Astrocyte of the cerebellum (primary cell): Measurements from ENCODE around the gene METTL26.
A peak's percentile ranks its signal among the peaks of the same experiment; 100 is the strongest.

Experiments
- DNase-seq: peaks from one replicate; pipeline ENCODE4 v3.0.0-alpha.2; 2011; ENCODE audit warnings: low read depth
- H3K4me3 ChIP-seq: 2 replicates; pipeline ENCODE4 v1.5.1; 2011; ENCODE audit warnings: mild to moderate bottlenecking, low read depth, low read length, moderate library complexity
- in situ Hi-C: cut with HindIII; loops from 2 replicates; pipeline ENCODE4 v1.10.0; 2017; ENCODE audit warnings: low sequenced_read_pairs
- TF ChIP-seq, protein P1 (sequence below): IDR thresholded peaks from 2 replicates; pipeline ENCODE4 v1.5.1; 2012; ENCODE audit warnings: low read length, low read depth, moderate library complexity, mild to moderate bottlenecking; ENCODE audit errors: missing control alignments

Gene METTL26

DNA sequence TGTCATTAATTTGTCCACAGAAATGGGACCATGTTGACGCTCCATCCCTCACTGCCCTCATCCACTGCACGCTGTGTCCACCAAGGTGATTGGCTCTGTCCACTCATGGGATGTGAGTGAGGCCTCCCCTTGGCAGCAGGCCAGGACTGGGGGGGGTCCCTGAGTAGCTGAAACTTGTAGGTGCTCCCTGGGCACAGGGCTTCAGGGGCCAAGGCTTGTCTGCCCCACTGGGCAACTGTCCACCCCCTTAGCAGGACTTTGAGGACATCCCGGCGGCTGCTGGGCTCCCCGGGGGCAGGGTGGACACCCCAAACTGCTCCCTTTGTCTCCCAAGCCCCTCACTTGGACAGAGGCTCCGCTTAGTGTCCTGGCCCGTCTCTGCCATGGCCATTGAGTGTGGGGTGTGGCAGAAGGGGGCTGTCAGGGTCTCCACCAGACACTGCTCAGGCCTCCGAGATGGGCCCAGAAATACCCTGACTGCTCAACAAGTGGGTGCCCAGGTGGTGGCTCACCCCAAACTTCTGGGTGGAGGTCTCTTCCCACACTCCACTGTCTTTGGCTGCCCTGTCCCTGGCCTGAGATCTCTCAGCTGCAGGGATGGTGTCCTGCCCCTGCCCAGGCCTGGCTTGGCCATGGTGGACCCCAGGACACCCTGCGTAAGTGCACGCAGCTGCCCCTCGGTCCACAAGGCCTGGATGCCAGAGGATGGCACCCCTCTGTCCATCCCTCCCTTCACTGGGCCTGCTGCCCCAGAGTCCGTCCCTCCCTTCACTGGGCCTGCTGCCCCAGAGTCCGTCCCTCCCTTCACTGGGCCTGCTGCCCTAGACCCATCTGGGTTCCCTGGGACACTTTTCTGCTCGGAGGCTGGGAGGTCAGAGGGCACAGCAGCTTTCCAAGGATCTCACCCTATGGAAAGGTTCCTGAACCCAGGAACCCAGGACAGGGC lies 49.2 kb downstream of the METTL26 start:
- DNase-seq, result no peak
- in situ Hi-C loops, result no loop called here
- TF ChIP-seq, protein P1, sequence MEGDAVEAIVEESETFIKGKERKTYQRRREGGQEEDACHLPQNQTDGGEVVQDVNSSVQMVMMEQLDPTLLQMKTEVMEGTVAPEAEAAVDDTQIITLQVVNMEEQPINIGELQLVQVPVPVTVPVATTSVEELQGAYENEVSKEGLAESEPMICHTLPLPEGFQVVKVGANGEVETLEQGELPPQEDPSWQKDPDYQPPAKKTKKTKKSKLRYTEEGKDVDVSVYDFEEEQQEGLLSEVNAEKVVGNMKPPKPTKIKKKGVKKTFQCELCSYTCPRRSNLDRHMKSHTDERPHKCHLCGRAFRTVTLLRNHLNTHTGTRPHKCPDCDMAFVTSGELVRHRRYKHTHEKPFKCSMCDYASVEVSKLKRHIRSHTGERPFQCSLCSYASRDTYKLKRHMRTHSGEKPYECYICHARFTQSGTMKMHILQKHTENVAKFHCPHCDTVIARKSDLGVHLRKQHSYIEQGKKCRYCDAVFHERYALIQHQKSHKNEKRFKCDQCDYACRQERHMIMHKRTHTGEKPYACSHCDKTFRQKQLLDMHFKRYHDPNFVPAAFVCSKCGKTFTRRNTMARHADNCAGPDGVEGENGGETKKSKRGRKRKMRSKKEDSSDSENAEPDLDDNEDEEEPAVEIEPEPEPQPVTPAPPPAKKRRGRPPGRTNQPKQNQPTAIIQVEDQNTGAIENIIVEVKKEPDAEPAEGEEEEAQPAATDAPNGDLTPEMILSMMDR, result no peak
- H3K4me3 ChIP-seq, result no peak overlapping the region

GRCh38 chr16:586047-586644 lies 50.0 kb downstream of the METTL26 start:
- H3K4me3 ChIP-seq, result no peak overlapping the region
- DNase-seq, result peak; percentile 54
- in situ Hi-C loops, result no loop called here
- TF ChIP-seq, protein P1, result no peak

- TF ChIP-seq, protein P1, result no peak
- no peak overlapping the region for H3K4me3 ChIP-seq
- no peak for DNase-seq
- in situ Hi-C loops, result no loop called here
These were observed 50.8 kb downstream of the METTL26 start for GRCh38 chr16:585351-585750.
